GM19328 (cell line): Measurements from ENCODE around the gene TMEM212.
"Not testable (repeated sequence)": the region's sequence is repeated elsewhere in the genome, so short reads cannot be mapped to it uniquely, and the experiment has no call there.

Source experiments
- ATAC-seq: cut with Tn5 transposase; IDR thresholded peaks from one replicate; pipeline ENCODE4 v1.9.1; 2021; ENCODE audit warnings: mild to moderate bottlenecking, moderate library complexity; ENCODE audit not compliant: unreplicated experiment

Gene TMEM212

GRCh38 chr3:171812811-171813210 is 30.3 kb upstream of the TMEM212 start:
- no peak for ATAC-seq

GRCh38 chr3:171813278-171813896 is 29.8 kb upstream of the TMEM212 start:
- no peak for ATAC-seq

- no peak for ATAC-seq
Observed at GRCh38 chr3:171813897-171814460, 29.2 kb upstream of the TMEM212 start.

GRCh38 chr3:171814662-171815061 is 28.5 kb upstream of the TMEM212 start:
- not testable (repeated sequence) for ATAC-seq

GRCh38 chr3:171815973-171816595 is 27.1 kb upstream of the TMEM212 start:
- no peak for ATAC-seq

- ATAC-seq: no peak
Observed at GRCh38 chr3:171817074-171817800, 25.9 kb upstream of the TMEM212 start.

GRCh38 chr3:171821044-171821443 is 22.1 kb upstream of the TMEM212 start:
- no peak for ATAC-seq

- ATAC-seq: no peak
Observed at GRCh38 chr3:171821778-171822358, 21.3 kb upstream of the TMEM212 start.

GRCh38 chr3:171822431-171823106 is 20.6 kb upstream of the TMEM212 start:
- ATAC-seq: no peak

- ATAC-seq: no peak
Observed at GRCh38 chr3:171824116-171824515, 19.0 kb upstream of the TMEM212 start.

- no peak for ATAC-seq
Observed at GRCh38 chr3:171824824-171825221, 18.3 kb upstream of the TMEM212 start.

GRCh38 chr3:171825222-171825828 is 17.8 kb upstream of the TMEM212 start:
- no peak for ATAC-seq

- ATAC-seq: no peak
Observed at GRCh38 chr3:171827385-171827784, 15.8 kb upstream of the TMEM212 start.

GRCh38 chr3:171827836-171828458 is 15.2 kb upstream of the TMEM212 start:
- ATAC-seq: no peak

GRCh38 chr3:171828902-171829770 is 14.0 kb upstream of the TMEM212 start:
- ATAC-seq: no peak

- ATAC-seq: no peak
Observed at GRCh38 chr3:171829841-171830517, 13.2 kb upstream of the TMEM212 start.

- ATAC-seq: no peak
Observed at GRCh38 chr3:171830518-171830875, 12.7 kb upstream of the TMEM212 start.

- ATAC-seq: no peak
Observed at GRCh38 chr3:171831936-171832335, 11.2 kb upstream of the TMEM212 start.

- ATAC-seq: no peak
Observed at GRCh38 chr3:171832989-171833388, 10.2 kb upstream of the TMEM212 start.
